ENCODE measurements around the gene PTPN9.
A peak's percentile ranks its signal among the peaks of the same experiment; 100 is the strongest.
"Not testable (repeated sequence)": the region's sequence is repeated elsewhere in the genome, so short reads cannot be mapped to it uniquely, and the experiment has no call there.

The PTPN9 gene

DNA sequence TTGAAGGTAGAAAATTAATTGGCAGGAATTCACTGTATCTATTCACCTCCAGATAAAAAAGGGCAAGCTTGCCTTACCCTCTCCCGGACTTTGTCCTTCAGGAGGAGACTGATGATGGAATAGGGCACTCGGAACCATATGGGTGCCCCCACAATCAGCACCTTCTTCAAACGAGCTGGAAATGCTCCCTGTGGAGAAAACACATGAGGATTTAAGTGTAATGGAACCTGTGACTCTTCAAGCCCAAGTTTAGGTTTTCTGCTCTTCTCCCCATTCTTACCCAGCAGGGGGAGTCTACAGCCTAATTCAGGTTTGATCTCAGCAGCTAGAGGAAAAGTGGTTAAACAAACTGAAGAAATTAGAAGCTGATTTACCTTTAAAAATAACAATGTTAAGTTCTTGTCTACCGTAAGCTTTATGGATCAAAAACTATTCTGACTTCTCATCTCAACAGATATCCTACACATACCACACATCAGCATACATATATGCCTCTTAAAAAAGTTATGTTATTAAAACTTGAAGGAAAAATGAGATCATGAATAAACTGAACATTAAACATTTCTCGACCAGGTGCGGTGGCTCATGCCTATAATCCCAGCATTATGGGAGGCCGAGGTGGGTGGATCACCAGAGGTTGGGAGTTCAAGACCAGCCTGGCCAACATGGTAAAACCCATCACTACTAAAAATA lies 70.1 kb downstream of the PTPN9 start:
- FAIRE-seq (no peak), DNase-seq (ENCODE audit: insufficient read length, low spot score) (no peak)
- TF ChIP-seq CTCF (IDR thresholded peaks at IDR 0.05; ENCODE audit: insufficient read depth, missing control alignments): peak; percentile 50

DNA sequence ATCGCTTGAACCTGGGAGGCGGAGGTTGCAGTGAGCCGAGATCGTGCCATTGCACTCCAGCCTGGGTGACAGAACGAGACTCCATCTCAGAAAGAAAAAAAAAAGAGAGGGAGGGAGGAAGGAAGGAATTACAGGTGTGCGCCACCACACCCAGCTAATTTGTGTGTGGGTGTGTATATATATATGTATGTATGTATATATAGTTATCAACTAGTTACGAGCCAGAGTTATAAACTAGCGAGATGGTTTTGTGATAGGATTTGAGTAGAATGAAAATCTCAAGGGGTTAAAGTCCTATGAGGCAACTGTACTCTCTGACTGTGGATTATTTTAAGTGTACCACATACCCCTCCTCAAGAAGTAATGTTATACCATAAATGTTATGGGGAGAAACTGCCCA lies 76.8 kb downstream of the PTPN9 start:
- no peak for TF ChIP-seq CTCF (IDR thresholded peaks at IDR 0.05; ENCODE audit: insufficient read depth, missing control alignments)
- no peak for FAIRE-seq
- no peak for DNase-seq (ENCODE audit: insufficient read length, low spot score)

DNA sequence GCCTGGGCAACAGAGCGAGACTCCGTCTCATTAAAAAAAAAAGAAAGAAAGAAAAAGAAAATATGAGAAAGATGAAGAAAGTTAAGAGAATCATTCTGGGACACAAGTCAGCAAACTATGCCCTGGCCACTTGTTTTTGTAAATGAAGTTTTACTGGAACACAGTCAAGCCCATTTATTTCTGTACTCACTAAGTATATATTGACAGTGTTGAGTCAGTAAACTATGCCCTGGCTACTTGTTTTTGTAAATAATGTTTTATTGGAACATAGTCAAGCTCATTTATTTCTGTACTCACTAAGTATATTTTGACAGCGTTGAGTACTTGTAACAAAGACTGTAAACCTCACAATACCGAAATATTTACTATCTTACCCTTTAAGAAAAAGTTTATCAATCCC lies 85.4 kb downstream of the PTPN9 start:
- TF ChIP-seq CTCF (IDR thresholded peaks at IDR 0.05; ENCODE audit: insufficient read depth, missing control alignments): no peak
- no peak for DNase-seq (ENCODE audit: insufficient read length, low spot score)
- no peak for FAIRE-seq

DNA sequence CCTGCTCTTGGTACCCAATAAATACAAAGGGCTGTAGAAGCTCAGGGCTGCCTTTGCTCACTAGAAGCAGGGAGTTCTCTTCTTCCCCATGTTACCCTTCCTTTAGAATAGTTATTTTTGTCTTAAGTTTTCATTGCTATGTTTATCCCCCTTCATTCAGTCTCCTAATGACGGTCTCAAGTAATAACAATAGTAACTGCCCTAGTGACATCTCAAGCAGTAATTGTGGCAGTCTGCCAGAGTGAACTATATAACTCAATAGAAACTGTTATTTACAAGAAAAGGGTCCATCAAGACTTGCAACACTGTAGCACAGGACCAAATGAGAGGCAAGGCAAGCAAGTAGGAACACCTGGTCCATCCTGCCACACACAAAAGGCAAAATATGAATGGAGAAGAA lies 95.2 kb downstream of the PTPN9 start:
- DNase-seq (ENCODE audit: insufficient read length, low spot score) (no peak), FAIRE-seq (no peak)
- TF ChIP-seq CTCF (IDR thresholded peaks at IDR 0.05; ENCODE audit: insufficient read depth, missing control alignments): no peak

DNA sequence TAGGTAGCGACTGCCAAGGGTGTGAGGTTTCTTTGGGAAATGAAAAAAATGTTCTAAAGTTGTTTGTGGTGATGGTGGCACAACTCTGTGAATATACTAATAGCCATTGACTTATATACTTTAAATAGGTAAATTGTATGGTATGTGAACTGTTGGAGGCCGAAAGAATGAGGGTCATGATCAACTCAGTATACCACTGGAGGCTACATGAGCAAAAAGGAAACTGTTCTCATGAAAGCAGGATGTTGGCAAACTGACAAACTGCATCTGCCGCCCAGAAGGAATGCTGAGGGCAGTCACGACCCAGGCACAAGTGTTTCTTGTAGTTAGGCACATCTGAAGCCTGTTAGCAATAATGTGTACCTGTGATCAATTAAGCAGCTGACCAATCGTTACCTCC lies 95.6 kb downstream of the PTPN9 start:
- DNase-seq (ENCODE audit: insufficient read length, low spot score); FAIRE-seq: not testable (repeated sequence)

GRCh38 chr15:75483106-75483505 lies 96.0 kb downstream of the PTPN9 start:
- FAIRE-seq (no peak), DNase-seq (ENCODE audit: insufficient read length, low spot score) (no peak)
- no peak for TF ChIP-seq CTCF (IDR thresholded peaks at IDR 0.05; ENCODE audit: insufficient read depth, missing control alignments)

- FAIRE-seq; DNase-seq (ENCODE audit: insufficient read length, low spot score): not testable (repeated sequence)
These were observed 98.7 kb downstream of the PTPN9 start for GRCh38 chr15:75480463-75480862.

DNA sequence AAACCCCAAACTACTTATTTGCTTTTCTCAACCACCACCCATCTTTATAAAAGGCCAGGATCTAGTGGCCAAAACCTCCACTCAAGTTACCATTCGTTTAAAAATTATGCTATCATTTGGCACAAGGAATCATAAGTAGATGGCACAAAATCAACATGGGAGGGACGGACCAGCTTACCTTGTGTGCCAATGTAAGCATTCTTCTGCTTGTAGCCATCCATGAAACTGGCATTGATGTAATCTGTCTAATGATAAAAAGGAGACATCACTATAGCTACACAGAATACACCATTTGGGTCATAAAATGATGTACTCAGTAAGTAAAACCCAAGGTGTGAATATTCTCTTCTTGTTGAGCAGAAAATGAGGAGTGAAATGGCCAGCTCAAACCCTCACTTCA lies 99.4 kb downstream of the PTPN9 start:
- TF ChIP-seq CTCF (IDR thresholded peaks at IDR 0.05; ENCODE audit: insufficient read depth, missing control alignments): no peak
- no peak for FAIRE-seq
- no peak for DNase-seq (ENCODE audit: insufficient read length, low spot score)

- not testable (repeated sequence) for DNase-seq (ENCODE audit: insufficient read length, low spot score); FAIRE-seq
These were observed 102.0 kb downstream of the PTPN9 start for GRCh38 chr15:75477094-75477493.

Measured in D721Med (cell line).